ENCODE data around the gene PACSIN1. TPM values are rescaled to one million over a fixed set of nuclear protein-coding genes. Genes with fewer than 3 reads are reported as not detected.

Gene PACSIN1
- total and polyA plus RNA-seq, 9 donors: 0.08 to 0.55 (median 0.45) TPM; not detected in 2

- Histone ChIP-seq H3K4me3 (peak overlapping the region; percentile 65), H3K36me3 (no peaks in the 10 kb centered on the region), H3K27ac (peak overlapping the region; percentile 31 to 76), H3K9me3 (no peaks in the 10 kb centered on the region), H3K4me1 (ENCODE audit: insufficient read depth) (peaks cover 3% of the 10 kb centered on the region), H3K27me3 (no peaks in the 10 kb centered on the region)
- TF ChIP-seq EP300 (IDR thresholded peaks at IDR 0.05): no peak
- no peak for TF ChIP-seq CTCF (IDR thresholded peaks at IDR 0.05)
- DNase-seq: peak in 1 of 5 donors; percentile 13
- intact Hi-C loops (cut with DNase I): loop anchor here in 1 of 4 donors (10.0 kb wide), 1 partner anchor 190 kb away; no protein-coding TSS in a partner anchor
- WGBS, 3 donors: 48 to 54% (median 48%) methylated on average over 19 of the region's 19 CpGs
Measured at GRCh38 chr6:34424200-34425131, 41.4 kb upstream of the PACSIN1 start.

- no peak for DNase-seq
- WGBS, 3 donors: 1 to 6% (median 1%) methylated on average over 10 of the region's 10 CpGs
- H3K4me1 ChIP-seq (ENCODE audit: insufficient read depth): peaks cover 3% of the 10 kb centered on the region
- no peaks in the 10 kb centered on the region for H3K27me3 ChIP-seq
- peak overlapping the region; percentile 31 to 76 for H3K27ac ChIP-seq
- intact Hi-C loops (cut with DNase I): loop anchor here in 1 of 4 donors (10.0 kb wide), 1 partner anchor 190 kb away; no protein-coding TSS in a partner anchor
- no peak for TF ChIP-seq POLR2A (IDR thresholded peaks at IDR 0.05)
- no peak for TF ChIP-seq CTCF (IDR thresholded peaks at IDR 0.05)
- TF ChIP-seq EP300 (IDR thresholded peaks at IDR 0.05): no peak
- no peaks in the 10 kb centered on the region for H3K36me3 ChIP-seq
- H3K9me3 ChIP-seq: no peaks in the 10 kb centered on the region
- H3K4me3 ChIP-seq: peak overlapping the region; percentile 65
Measured at GRCh38 chr6:34425132-34425497, 40.8 kb upstream of the PACSIN1 start.

GRCh38 chr6:34425498-34426410, 40.1 kb upstream of the PACSIN1 start, which contains the start of gene RPS10:
Gene RPS10 (minus strand): TSS chr6:34426069. CDS start chr6:34425221, 848 bp downstream.
- intact Hi-C loops (cut with DNase I): loop anchor here in 1 of 4 donors (10.0 kb wide), 1 partner anchor 189 kb away; no protein-coding TSS in a partner anchor
- TF ChIP-seq CTCF (IDR thresholded peaks at IDR 0.05) (no peak), POLR2A (IDR thresholded peaks at IDR 0.05) (peak; percentile 76)
- 0 to 1% (median 0%) methylated on average over 56 to 58 of the region's 58 CpGs for WGBS, 3 donors
- H3K27ac ChIP-seq: peak within 1 kb of the TSS; percentile 31 to 76
- H3K36me3 ChIP-seq: no peaks in the 10 kb centered on the region
- DNase-seq: peak; percentile 90 to 97 (median 93)
- no peaks in the 10 kb centered on the region for H3K27me3 ChIP-seq
- H3K4me1 ChIP-seq (ENCODE audit: insufficient read depth): peaks cover 3% of the 10 kb centered on the region
- peak within 1 kb of the TSS; percentile 65 for H3K4me3 ChIP-seq
- H3K9me3 ChIP-seq: no peaks in the 10 kb centered on the region

GRCh38 chr6:34435916-34436315, 30.0 kb upstream of the PACSIN1 start:
- no peak for DNase-seq
- Histone ChIP-seq H3K9me3 (no peaks in the 10 kb centered on the region), H3K27ac (no peak overlapping the region), H3K27me3 (no peaks in the 10 kb centered on the region), H3K4me3 (no peak overlapping the region), H3K36me3 (no peaks in the 10 kb centered on the region), H3K4me1 (ENCODE audit: insufficient read depth) (no peaks in the 10 kb centered on the region)
- WGBS, 3 donors: 61 to 71% (median 66%) methylated on average over 5 of the region's 5 CpGs
- TF ChIP-seq EP300 (IDR thresholded peaks at IDR 0.05): no peak
- TF ChIP-seq CTCF (IDR thresholded peaks at IDR 0.05): no peak
- TF ChIP-seq POLR2A (IDR thresholded peaks at IDR 0.05): no peak
- intact Hi-C loops (cut with DNase I): no loop called here
